ENCODE results near the gene FZD10.

The FZD10 gene

GRCh38 chr12:130214686-130215395 lies 52.6 kb downstream of the FZD10 start:
- no peak for TF ChIP-seq CTCF (IDR thresholded peaks at IDR 0.05; ENCODE audit: control insufficient read depth, insufficient read depth, low read depth, low read length, missing control alignments)
- H3K4me3 ChIP-seq (ENCODE audit: control insufficient read depth, low read depth, low read length): no peak overlapping the region
- DNase-seq (ENCODE audit: low read depth): no peak
